ENCODE results near the gene ASPG. TPM values are rescaled to one million over a fixed set of nuclear protein-coding genes. Genes with fewer than 3 reads are reported as not detected.

Gene ASPG
- polyA plus RNA-seq, 3 donors: 0.01 TPM; not detected in 2

DNA sequence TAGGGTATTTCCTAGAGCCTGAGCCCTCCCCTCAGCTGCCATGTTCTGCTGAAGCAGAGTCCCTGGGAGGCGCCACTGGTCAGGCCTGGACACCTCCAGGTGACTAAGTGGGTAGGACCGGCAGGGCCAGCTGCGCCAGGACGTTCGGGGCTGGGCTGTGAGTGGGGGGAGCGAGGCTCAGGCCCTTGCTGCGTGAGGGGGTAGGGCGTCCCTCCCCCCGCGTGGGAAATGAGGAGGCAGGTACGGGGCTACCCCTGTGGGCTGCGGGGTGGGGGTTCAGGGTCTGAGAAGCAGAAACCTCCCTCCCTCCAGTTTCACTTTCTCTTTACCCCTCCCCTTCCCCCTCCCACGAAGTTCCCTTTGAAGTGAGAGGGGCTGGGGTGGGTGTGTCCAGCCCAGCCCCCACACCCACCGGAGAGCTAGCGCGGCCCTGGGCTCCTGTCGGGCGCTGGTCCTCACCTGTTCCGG lies 30.8 kb downstream of the ASPG start:
- intact Hi-C loops (cut with micrococcal nuclease): no loop called here
- no peak for DNase-seq
- Histone ChIP-seq H2AFZ (ENCODE audit: insufficient read depth, low read depth, low read length, poor library complexity, severe bottlenecking) (no peak overlapping the region), H3K4me2 (replicated peaks; ENCODE audit: extremely low read depth, low read length, poor library complexity, severe bottlenecking) (peak overlapping the region; percentile 58), H3K27me3 (ENCODE audit: control insufficient read depth in 2 of 2, insufficient read depth in 2 of 2, low read length in 2 of 2) (peaks cover 0 to 18% of the 10 kb centered on the region in 2 donors), H3K4me1 (ENCODE audit: control insufficient read depth in 1 of 2, insufficient read depth in 2 of 2, low read length in 2 of 2) (peaks cover 0 to 8% of the 10 kb centered on the region in 2 donors), H3K9me3 (replicated peaks in 1 of 2; ENCODE audit: control insufficient read depth in 1 of 2, insufficient read depth in 1 of 2, low read length in 2 of 2) (no peaks in the 10 kb centered on the region), H3K36me3 (replicated peaks in 1 of 2; ENCODE audit: control insufficient read depth in 1 of 2, insufficient read depth in 2 of 2, low read length in 2 of 2) (no peaks in the 10 kb centered on the region), H4K20me1 (ENCODE audit: insufficient read depth, low read length) (no peaks in the 10 kb centered on the region), H3K4me3 (replicated peaks in 1 of 3; ENCODE audit: low read depth in 2 of 3, low read length in 3 of 3) (peak overlapping the region in 2 of 3 experiments; percentile 18 to 51), H3K79me2 (ENCODE audit: insufficient read depth, low read length) (no peaks in the 10 kb centered on the region), H3K27ac (ENCODE audit: low read depth in 1 of 2, low read length in 2 of 2) (no peak overlapping the region), H3K9ac (ENCODE audit: insufficient read depth, low read length, poor library complexity, severe bottlenecking) (no peak overlapping the region)
- H3K36me3 Mint-ChIP-seq: no peaks in the 10 kb centered on the region
- H3K9me3 Mint-ChIP-seq: peaks cover 0 to 8% (median 0%) of the 10 kb centered on the region in 7 donors
- WGBS (ENCODE audit: insufficient coverage): 9% methylated on average over 10 of the region's 19 CpGs
- H3K4me1 Mint-ChIP-seq: no peaks in the 10 kb centered on the region
- peaks cover 28 to 58% (median 38%) of the 10 kb centered on the region in 3 donors for H3K27me3 Mint-ChIP-seq (ENCODE audit: low read depth in 3 of 3)
- no peak overlapping the region for H3K27ac Mint-ChIP-seq
- peak overlapping the region; percentile 51 to 76 for H3K4me3 Mint-ChIP-seq
- TF ChIP-seq, protein P1, sequence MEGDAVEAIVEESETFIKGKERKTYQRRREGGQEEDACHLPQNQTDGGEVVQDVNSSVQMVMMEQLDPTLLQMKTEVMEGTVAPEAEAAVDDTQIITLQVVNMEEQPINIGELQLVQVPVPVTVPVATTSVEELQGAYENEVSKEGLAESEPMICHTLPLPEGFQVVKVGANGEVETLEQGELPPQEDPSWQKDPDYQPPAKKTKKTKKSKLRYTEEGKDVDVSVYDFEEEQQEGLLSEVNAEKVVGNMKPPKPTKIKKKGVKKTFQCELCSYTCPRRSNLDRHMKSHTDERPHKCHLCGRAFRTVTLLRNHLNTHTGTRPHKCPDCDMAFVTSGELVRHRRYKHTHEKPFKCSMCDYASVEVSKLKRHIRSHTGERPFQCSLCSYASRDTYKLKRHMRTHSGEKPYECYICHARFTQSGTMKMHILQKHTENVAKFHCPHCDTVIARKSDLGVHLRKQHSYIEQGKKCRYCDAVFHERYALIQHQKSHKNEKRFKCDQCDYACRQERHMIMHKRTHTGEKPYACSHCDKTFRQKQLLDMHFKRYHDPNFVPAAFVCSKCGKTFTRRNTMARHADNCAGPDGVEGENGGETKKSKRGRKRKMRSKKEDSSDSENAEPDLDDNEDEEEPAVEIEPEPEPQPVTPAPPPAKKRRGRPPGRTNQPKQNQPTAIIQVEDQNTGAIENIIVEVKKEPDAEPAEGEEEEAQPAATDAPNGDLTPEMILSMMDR (IDR thresholded peaks at IDR 0.05): no peak

- H3K27ac ChIP-seq (ENCODE audit: low read depth in 1 of 2, low read length in 2 of 2): no peak overlapping the region
- H3K4me1 Mint-ChIP-seq: no peaks in the 10 kb centered on the region
- peaks cover 0 to 18% of the 10 kb centered on the region in 2 donors for H3K27me3 ChIP-seq (ENCODE audit: control insufficient read depth in 2 of 2, insufficient read depth in 2 of 2, low read length in 2 of 2)
- H2AFZ ChIP-seq (ENCODE audit: insufficient read depth, low read depth, low read length, poor library complexity, severe bottlenecking): no peak overlapping the region
- no peaks in the 10 kb centered on the region for H3K79me2 ChIP-seq (ENCODE audit: insufficient read depth, low read length)
- H4K20me1 ChIP-seq (ENCODE audit: insufficient read depth, low read length): no peaks in the 10 kb centered on the region
- peaks cover 0 to 8% of the 10 kb centered on the region in 2 donors for H3K4me1 ChIP-seq (ENCODE audit: control insufficient read depth in 1 of 2, insufficient read depth in 2 of 2, low read length in 2 of 2)
- TF ChIP-seq, protein P1 (IDR thresholded peaks at IDR 0.05): no peak
- peaks cover 0 to 8% (median 0%) of the 10 kb centered on the region in 7 donors for H3K9me3 Mint-ChIP-seq
- no peak overlapping the region for H3K27ac Mint-ChIP-seq
- no peaks in the 10 kb centered on the region for H3K36me3 ChIP-seq (replicated peaks in 1 of 2; ENCODE audit: control insufficient read depth in 1 of 2, insufficient read depth in 2 of 2, low read length in 2 of 2)
- H3K9me3 ChIP-seq (replicated peaks in 1 of 2; ENCODE audit: control insufficient read depth in 1 of 2, insufficient read depth in 1 of 2, low read length in 2 of 2): no peaks in the 10 kb centered on the region
- peak overlapping the region; percentile 58 for H3K4me2 ChIP-seq (replicated peaks; ENCODE audit: extremely low read depth, low read length, poor library complexity, severe bottlenecking)
- H3K36me3 Mint-ChIP-seq: no peaks in the 10 kb centered on the region
- peaks cover 30 to 58% (median 38%) of the 10 kb centered on the region in 3 donors for H3K27me3 Mint-ChIP-seq (ENCODE audit: low read depth in 3 of 3)
- peak overlapping the region; percentile 51 to 76 for H3K4me3 Mint-ChIP-seq
- peak overlapping the region in 2 of 3 experiments; percentile 18 to 51 for H3K4me3 ChIP-seq (replicated peaks in 1 of 3; ENCODE audit: low read depth in 2 of 3, low read length in 3 of 3)
- no peak overlapping the region for H3K9ac ChIP-seq (ENCODE audit: insufficient read depth, low read length, poor library complexity, severe bottlenecking)
- no peak for DNase-seq
- WGBS (ENCODE audit: insufficient coverage): under 1% methylated on average over 83 of the region's 83 CpGs
- intact Hi-C loops (cut with micrococcal nuclease): no loop called here
These were observed 31.3 kb downstream of the ASPG start for GRCh38 chr14:104116756-104117340.

All from CD14-positive monocyte (primary cell).